Glomerular endothelial cell (primary cell): Measurements from ENCODE around the gene TXLNG. TPM values are rescaled to one million over a fixed set of nuclear protein-coding genes. Genes with fewer than 3 reads are reported as not detected.

Experiments used
- DNase-seq: peaks from one replicate; pipeline ENCODE4 v3.0.0-alpha.2; 2011; ENCODE audit warnings: low read depth, low spot score; ENCODE audit errors: extremely low read depth
- total RNA-seq: library from RNA; depleted of rRNA; stranded (reverse); fragments of >200 nt; gene quantifications from 2 replicates; pipeline ENCODE4 v1.2.3, GENCODE V29; 2015

The TXLNG gene
- total RNA-seq, 1 donor from 2014 or later = 8.3 TPM

GRCh38 chrX:16870095-16870861, 84.0 kb downstream of the TXLNG start, which contains the start of gene RBBP7:
RBBP7 (minus strand) TSS chrX:16870362; CDS start chrX:16870053, 309 bp downstream.
- DNase-seq = peak; percentile 36

- no peak for DNase-seq
Measured at GRCh38 chrX:16870862-16871815, 84.9 kb downstream of the TXLNG start.

GRCh38 chrX:16873106-16873505, 86.8 kb downstream of the TXLNG start:
- no peak for DNase-seq

- DNase-seq = no peak
Measured at GRCh38 chrX:16874458-16875095, 88.3 kb downstream of the TXLNG start.

DNA sequence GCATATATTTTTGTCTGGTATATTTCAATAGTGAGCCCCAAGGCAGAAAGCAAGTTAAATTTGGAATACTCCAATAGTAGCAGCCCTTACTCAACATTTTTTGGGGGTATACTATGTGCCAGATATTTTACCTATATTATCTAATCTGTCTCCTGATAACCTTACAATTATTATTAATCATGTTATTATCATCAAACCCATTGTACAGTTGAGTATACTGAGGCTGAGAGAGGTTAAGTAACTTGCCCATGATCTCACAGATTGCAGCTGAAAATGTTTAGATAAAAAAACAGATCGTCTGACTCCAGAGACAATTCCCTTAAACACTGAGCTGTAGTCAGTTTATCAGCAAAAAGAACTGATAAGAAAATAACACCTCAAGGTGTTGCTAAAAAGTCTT, 90.4 kb downstream of the TXLNG start:
- DNase-seq = no peak

DNA sequence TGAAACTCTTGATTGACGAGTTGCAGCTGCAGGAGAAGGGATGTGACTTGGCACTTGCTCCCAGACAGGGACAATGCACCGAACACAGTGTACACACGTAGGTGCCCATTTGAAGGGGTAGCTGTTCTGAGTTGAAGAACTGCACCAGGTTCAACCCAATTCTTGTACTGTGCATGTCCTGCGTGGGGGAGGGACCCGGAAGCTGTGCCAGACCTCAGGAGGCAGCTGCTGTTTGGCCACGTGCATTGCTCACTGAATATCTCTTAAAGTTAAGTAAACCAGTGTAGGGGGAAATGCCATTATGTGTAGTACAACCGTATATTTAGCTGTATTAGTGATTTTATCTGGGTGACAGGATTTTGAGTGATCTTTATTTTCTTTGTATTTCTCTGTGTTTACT, 95.9 kb downstream of the TXLNG start:
- no peak for DNase-seq

GRCh38 chrX:16882702-16883486, 96.6 kb downstream of the TXLNG start:
- DNase-seq = peak; percentile 37

DNA sequence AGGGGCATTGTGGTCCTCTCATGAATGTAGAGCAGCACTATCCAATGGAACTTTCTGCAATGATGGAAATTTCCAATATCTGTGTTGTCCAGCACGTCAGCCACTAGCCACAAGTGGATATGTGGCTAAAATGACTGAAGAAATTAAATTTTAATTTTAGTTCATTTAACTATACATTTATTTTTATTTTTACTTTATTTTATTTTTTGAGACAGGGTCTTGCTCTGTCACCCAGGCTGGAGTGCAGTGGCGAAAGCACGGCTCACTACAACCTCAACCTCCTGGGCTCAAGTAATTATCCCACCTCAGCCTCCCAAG, 97.2 kb downstream of the TXLNG start:
- DNase-seq = no peak

DNA sequence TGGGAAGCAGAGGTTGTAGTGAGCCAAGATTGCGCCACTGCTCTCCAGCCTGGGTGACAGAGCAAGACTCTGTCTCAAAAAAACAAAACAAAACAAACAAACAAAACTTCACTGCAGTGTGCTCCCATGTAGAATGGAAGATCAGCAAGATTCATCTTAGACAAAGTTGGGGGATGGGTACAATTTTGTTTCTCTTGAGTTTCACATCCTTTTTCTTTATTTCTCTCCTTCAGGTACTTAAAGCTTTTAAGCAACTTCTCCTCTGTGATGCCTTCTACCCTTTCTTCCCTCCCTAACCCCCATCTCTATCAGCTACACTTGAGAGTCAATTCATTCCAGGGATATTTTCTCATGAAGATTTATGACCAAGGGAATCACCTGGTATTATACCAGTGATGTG, 99.4 kb downstream of the TXLNG start:
- DNase-seq = no peak

- peak; percentile 82 for DNase-seq
Measured at GRCh38 chrX:16892504-16893362, 106.5 kb downstream of the TXLNG start.

Other genes with a start within 250 kb of the TXLNG start
- gene S100G, start 136.3 kb upstream of the TXLNG start, total RNA-seq = not detected in 2 replicates
- gene CTPS2, start 73.8 kb upstream of the TXLNG start, total RNA-seq = 13.3 and 15.5 TPM in 2 replicates
- gene SYAP1, start 66.9 kb upstream of the TXLNG start, total RNA-seq = 22.2 and 23.6 TPM in 2 replicates
- gene RBBP7, start 83.9 kb downstream of the TXLNG start, total RNA-seq = 66.3 and 69.2 TPM in 2 replicates
- 2.8 and 10.4 TPM in 2 replicates for gene REPS2, start 160.2 kb downstream of the TXLNG start, total RNA-seq